Iris pigment epithelial cell (primary cell): Measurements from ENCODE around the gene PDK1.
"Not testable (repeated sequence)": the region's sequence is repeated elsewhere in the genome, so short reads cannot be mapped to it uniquely, and the experiment has no call there.

Source experiments
- DNase-seq: peaks from one replicate; pipeline ENCODE4 v3.0.0-alpha.2; 2011; ENCODE audit warnings: low read depth

PDK1 gene

DNA sequence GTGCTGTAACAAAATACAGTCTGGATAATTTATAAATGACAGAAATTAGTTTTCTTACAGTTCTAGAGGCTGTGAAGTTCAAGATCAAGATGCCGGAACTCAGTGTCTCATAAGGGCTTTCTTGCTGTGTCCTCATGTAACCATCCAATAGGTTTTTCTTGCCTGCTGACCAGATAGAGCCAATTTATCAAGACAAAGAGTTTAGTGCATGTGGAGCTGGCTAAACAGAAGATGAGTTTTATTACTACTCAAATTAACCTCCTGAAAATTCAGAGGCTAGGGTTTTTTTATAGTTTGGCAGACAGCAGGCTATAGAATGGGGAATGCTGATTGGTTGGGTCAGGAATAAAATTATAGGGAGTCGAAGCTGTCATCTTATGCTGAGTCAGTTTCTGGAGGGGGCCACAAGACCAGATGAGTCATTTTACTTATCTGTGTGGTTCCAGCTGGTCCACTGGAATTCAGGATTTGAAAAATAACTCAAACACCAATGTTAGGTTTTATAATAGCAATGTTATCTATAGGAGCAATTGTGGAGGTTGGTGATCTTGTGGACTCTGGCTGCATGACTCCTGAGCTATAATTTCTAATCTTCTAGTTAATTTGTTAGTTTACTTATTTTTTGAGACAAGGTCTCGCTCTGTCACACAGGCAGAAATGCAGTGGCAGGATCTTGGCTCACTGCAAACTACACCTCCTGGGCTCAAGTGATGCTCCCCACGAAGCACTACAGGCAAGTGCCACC lies 3.2 kb upstream of the PDK1 start:
- peak; percentile 94 for DNase-seq

DNA sequence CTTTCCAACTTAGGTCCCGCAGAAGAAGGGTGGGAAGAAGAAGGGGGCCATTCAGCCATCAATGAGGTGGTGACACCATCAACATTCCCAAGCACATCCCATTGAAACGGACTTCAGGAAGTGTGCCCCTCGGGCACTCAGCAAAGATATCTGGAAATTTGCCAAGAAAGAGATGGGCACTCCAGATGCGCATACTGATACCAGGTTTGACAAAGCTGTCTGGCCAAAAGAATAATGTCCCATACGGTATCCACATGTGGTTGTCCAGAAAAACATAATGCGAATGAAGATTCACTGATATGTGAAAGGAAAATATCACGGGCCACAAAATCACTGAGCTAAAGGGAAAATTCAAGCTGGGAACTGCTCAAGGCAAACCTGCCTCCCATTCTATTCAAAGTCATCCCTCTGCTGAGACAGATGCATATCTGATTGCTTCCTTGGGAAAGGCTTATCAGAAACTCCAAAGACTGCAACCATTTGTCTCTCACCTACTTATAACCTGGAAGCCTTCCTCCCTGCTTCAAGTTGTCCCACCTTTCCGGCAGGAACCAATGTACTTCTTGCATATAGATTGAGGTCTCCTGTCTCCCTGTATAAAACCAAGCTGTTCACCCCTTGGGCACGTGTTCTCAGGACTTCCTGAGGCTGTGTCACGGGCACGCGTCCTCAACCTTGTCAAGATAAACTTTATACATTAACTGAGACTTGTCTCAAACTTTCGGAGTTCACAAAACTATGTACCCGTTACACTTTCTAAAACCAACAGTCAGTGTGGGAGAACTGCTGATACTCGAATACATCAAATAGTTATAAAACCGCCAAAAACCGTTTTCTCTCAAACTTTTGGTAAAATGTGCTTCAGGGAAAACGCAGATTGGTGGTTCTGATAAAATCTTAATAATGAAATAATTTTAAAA lies 1.3 kb upstream of the PDK1 start:
- no peak for DNase-seq

DNA sequence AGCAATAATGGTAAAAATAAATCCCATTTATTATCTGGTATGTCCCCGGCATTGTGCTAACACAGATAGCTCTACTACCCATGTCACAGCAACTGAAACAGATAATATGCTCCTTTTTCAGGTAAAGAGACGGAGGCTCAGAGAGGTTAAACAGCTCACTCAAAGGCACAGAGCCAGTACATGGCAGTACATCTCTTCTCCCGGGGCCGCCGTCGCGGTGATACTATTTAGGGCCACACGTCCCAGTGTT lies 693 bp upstream of the PDK1 start:
- DNase-seq = no peak

DNA sequence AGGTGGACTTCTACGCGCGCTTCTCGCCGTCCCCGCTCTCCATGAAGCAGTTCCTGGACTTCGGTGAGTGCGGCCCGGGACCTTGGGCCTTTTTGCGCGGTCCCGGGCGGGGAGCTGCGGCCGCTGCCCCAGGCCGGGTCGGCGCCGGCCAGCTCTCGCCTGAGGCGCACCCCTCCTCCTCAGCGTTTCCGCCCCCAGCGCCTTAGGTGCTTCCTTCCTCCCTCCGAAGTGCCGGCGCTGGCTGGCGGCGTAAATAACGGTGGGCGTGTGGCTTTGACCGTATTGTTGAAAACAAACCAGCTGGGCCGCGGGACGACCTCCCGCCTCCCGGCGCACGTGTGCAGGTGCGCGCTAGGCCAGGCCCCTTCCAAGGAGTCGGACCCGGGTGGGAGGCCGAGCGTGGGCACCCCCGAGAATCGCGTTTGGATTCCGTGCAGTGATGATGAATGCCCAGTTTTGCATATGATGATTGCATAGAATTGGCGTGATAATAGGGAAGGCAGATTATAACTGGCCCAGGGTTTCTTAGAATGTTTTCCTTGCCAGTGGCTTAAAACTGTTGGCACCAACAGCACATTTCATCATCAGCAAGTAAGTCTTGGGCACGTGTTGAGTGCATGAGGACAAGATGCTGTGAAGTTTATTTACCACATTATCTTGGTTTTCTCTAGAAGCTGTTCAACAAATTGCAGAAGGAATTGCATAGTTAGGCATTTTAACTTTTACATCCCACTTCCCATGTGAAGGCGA lies 569 bp downstream of the PDK1 start:
- DNase-seq = peak; percentile 74

DNA sequence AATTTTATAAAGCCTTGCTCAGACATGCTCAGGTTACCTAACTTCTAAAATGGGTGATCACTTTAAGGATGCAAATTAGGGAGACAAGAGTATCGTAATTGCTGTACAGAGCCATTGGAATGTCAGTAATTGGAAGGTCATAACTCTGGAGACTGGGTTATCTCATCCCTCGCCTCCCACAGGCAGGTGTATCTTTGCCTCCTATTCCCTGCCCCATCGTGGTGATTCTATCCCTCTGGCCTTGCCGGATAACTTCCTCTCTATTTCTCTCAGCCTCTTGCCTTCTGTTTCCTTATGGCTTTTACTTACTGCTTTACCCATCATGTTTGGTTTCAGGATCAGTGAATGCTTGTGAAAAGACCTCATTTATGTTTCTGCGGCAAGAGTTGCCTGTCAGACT lies 2.5 kb downstream of the PDK1 start:
- no peak for DNase-seq

DNA sequence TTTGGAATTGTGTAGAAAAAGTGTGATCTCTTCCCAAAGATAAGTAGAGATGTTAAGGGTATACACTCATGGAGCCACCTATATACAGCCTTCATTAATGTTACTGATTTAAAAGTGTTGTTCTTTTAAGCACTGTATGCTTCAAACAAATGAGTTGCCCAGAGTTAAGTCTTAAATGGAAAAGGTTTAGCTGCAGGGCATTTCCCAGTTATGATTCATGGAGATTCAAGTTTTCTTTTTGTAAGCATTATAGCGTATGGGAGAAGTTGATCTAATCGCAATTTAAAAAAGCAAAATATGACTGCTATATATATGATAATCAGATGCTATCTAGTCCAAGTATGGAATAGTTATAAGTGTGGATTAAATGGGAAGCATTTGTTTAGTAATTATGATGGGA lies 4.8 kb downstream of the PDK1 start:
- peak; percentile 31 for DNase-seq

DNA sequence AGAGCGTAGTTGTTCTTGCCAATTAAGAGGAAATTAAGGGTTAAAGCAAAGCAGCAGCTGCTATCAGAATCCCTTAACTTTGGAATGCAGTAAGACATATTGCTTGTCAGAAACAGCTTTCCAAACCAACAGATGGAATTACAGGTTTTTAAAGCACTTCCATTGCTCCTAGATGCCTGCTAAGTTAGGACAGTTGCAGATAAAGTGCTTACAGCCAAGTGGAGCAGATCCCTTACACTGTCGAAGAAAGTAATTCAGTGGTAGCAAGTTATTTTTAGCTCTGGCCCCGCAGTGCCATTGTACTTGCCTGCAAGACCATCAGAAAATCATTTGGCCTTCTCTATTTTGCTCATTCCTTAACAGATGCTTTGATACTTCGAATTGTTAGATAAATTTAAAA lies 5.4 kb downstream of the PDK1 start:
- no peak for DNase-seq

DNA sequence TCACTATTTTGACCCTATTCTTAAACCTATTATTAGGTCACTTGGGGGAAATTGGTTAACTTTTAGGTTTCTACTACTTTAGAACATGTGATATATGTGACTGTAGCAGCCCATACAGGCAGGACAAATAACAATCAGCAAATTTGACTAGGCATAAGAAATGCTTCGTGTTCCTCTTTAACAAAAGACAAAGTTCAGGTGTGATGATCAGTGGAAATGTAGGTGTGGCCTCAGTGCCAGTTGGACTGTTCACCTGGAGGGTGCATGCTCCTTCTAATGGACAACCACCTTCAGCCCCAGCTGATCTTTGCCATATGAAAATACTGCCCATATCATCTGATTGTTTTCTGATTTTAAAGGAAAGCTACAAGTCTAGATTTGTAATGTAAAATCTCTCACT lies 6.4 kb downstream of the PDK1 start:
- no peak for DNase-seq

DNA sequence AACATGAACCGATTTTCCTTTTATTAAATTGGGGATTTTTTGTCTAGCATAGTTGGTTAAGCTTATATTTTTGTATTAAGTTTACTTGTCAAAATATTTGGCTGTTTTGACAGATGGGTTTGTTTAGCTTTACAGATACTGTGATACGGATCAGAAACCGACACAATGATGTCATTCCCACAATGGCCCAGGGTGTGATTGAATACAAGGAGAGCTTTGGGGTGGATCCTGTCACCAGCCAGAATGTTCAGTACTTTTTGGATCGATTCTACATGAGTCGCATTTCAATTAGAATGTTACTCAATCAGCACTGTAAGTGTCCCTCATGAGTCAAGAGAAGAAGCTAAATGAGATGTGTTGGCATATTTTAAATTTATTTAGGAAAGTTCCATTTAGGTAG lies 8.5 kb downstream of the PDK1 start:
- peak; percentile 32 for DNase-seq

DNA sequence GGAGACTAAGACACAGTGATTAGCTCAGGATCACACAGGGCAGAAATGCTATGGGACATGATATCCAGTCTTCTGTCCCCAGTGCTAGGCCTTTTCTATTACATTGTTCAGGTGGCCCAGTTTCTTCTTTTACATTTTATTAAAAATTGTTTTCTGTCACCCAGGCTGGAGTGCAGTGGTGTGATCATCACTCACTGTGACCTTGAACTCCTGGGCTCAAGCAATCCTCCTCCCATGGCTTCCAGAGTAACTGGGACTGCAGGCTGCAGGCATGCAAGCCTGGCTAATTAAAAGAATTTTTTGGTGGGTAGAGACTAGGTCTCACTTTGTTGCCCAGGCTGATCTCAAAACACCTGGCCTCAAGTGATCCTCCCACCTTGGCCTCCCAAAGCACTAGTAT lies 15.4 kb downstream of the PDK1 start:
- DNase-seq = no peak

DNA sequence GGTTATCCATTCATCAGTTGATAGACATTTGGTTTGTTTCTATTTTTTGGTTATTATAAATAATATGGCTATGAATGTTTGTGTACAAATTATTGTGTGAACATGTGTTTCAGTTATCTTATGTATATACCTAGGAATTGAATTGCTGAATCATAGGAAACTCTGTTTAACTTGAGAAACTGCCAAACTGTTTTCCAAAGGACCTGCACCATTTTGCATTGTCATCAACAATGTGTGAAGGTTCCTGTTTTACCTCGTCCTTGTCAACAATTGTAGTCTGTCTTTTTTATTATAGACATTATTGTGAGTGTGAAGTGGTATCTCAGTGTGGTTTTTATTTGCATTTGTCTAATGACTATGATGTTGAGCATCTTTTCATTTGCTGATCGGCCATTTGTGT lies 17.1 kb downstream of the PDK1 start:
- no peak for DNase-seq

DNA sequence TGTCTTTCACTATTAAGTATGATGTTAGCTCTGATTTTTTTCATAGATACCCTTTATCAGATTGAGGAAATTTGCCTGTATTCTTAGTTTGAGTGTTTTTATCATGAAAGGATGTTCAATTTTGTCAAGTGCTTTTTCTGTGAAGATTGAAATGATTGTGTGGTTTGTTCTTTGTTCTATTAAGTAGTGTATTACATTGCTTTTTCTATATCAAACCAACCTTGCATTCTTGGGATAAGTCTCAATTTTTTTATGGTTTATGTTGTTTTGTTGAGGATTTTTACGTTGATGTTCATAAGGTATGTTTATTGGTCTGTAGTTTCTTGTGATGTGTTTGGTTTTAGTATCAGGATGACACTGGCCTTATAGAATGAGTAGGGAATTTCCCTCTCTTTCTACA lies 19.1 kb downstream of the PDK1 start:
- DNase-seq = no peak

DNA sequence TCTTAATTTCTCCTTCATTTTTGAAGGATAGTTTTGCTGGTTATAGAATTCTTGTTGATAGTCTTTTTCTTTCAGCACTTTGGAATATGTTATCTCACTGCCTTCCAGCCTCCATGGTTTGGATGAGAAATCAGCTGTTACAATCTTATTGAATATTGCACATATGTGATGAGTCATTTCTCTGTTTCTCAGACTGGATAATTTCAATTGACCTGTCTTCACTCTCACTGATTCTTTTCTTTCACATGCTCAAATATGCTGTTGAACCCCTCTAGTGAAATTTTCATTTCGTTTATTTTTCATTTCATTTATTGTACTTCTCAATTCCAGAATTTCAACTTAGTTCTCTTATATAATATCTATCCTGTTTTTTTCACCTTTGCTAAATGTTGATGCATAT lies 22.2 kb downstream of the PDK1 start:
- no peak for DNase-seq

DNA sequence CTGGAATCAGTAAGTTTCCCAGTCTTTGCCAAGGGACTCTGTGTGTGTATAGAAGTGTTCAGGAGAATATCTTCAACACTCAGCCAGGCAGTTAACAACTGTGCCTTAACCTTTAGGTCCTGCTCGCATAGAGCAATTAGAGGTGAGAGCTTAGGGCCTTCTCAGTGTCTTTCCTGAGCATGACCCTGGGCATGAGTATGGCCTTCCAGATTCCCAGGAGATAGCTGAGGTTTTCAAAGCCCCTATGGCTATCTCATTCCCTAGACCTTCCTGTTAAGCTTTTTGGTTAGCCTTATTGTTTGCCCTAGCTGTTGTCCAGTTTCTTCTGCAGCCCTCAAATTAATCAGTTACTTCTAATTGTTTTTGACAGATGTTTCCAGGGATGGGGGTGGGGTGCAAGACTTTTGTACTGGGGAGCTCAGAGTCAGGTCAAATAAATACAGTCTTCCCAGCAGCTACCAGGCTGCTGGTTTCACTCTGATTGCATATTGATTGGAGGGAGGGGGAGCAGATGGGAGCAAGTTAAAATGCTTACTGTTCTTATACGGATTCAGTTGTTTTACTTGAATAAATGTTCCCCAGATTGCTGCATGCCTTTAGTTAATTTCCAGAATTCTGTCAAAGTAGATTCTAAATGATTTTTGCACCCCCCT lies 23.1 kb downstream of the PDK1 start:
- no peak for DNase-seq

DNA sequence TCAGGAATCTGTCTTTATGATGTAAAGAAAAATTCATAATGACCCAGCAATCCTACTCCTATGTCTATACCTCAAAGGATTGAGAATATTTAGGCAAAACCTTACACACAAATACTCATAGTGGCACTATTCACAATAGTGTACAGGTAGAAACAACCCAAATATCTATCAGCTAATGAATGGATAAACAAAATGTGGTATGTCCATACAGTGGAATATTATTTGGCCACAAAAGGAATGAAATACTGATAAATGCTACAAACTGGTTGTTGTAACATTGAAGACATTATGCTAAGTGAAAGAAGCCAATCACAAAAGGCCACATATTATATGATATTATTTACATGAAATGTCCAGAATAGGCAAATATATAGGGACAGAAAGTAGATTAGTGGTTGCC lies 24.7 kb downstream of the PDK1 start:
- no peak for DNase-seq

DNA sequence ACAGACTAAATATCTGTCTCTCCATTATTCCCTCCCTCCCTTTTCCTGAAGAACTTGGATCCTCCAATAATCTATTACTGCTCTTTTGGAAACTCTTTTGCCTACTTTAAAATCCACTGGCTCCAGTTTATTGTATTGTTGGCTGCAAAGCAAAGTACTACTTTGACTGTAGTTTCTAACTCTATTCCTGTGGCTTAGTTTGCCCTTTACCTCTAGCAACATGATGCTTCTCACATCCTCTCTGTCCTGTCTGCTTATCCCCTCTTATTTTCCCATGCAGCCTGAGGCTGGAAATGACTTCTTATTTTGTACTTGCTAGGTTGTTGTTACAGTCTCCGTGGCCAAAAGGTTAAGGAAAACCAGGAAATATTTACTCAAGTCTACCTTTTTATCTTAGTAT lies 26.8 kb downstream of the PDK1 start:
- DNase-seq = no peak

DNA sequence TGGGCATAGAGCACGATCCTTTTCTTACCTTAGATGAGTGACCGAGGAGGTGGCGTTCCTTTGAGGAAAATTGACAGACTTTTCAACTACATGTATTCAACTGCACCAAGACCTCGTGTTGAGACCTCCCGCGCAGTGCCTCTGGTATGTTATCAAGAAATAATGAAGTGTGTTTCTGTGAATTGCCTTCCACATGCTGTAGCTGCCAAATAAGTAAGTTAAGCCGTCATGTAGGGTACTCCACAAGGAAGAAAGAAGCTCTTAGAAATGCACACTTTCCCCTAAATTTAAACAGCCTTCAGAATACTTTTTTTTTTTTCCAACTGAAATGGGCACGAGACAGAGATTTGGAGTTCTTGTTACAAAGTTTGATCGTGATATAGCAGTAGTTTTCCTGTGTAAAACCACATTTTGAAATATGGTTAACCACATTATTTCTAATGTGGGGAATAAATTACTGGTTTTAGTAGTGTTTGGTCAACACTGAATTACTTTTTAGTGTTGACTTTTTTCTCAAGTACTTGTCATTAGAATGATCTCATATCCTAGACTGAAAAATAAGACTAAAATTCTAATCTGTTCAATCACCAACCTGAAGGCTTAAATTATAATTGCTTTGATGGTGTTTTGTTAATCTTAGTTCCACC lies 30.5 kb downstream of the PDK1 start:
- DNase-seq = no peak

DNA sequence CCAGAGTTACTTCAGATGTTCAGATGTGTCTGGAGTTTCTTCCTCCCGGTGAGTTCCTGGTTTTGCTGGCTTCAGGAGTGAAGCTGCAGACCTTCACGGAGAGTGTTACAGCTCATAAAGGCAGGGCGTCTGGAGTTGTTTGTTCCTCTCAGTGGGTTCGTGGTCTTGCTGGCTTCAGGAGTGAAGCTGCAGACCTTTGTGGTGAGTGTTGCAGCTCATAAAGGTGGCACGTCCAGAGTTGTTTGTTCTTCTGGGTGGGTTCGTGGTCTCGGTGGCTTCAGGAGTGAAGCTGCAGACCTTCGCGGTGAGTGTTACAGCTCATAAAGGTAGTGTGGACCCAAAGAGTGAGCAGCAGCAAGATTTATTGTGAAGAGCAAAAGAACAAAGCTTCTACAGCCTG lies 31.3 kb downstream of the PDK1 start:
- not testable (repeated sequence) for DNase-seq

DNA sequence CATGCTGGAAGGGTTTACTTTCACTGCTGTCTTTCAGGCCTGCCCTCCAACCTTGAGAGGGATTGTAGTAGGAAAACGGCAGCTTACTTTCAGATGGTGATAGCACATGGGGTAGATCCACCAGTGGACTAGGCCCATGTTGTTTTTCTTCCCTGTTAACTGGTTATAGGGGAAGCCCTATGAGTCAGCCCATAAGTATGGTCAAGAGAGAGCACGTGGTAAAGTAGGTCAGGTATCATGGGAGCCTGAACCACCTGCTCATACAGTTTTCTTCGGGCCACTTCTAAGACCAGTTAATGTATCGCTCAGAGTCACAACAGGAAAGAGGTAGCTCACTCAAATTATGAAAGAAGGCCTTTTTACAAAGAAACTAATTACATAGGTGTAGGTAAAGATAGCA lies 33.0 kb downstream of the PDK1 start:
- DNase-seq = peak; percentile 64

DNA sequence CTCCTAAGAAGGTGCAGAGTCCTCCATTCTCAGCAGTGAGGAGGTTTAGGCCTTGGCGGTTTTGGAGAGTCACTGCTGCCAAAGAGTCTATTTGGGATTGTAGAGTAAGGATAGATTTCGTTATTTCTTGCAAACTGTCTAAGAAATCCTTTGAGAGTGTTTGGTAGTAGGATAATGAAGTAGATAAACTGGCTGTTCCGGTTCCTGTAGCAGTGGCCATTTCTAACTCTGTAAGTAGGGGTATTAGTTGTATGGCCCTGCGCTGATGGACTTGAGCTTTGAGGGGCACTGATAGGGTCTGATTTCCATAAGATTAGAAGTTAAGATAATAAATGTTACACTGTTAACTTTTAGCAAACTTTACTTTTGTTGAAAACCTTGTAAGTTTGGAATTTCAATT lies 35.5 kb downstream of the PDK1 start:
- not testable (repeated sequence) for DNase-seq

DNA sequence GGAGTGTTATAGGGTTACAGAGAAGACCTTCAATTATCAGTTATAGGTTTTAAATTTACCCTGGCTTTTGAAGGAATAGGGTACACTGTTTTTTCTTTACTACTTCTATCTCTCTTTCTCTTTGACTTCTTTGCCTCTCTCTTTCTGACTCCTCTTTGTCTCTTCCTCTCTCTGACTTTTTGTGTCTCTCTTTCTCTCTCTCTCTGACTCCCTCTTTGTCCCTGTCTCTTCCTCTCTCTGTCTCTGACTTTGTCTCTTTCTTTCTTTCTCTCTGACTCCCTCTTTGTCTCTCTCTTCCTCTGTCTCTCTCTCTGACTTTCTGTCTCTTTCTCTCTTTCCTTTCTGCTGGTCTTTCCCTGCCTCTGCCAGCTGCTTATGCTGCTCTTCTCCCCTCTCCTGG lies 36.3 kb downstream of the PDK1 start:
- not testable (repeated sequence) for DNase-seq

DNA sequence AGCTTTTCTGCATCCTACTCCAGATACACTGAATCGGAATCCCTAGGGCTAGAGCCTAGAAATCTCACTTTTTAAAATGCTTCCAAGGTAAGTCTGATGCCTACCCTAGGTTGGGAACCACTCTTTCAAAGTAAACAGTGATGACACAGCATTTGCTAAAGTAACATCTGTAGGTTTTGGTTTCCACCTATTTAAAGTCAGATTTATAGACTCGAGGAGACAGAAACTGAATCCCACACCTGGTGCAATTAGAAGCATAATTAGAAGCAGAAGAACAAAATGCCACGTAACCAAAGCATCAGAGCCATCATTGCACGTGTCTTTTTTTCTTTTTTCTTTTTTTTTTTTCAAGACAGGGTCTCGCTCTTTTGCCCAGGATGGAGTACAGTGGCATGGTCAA lies 40.9 kb downstream of the PDK1 start:
- no peak for DNase-seq
